HG03565 (cell line): ENCODE measurements around the gene SPTA1.

Experiments
- ATAC-seq: cut with Tn5 transposase; IDR thresholded peaks from one replicate; pipeline ENCODE4 v1.9.1; 2021; ENCODE audit warnings: mild to moderate bottlenecking, moderate library complexity; ENCODE audit not compliant: unreplicated experiment

Gene SPTA1

GRCh38 chr1:158577561-158577960 is 109.0 kb downstream of the SPTA1 start:
- ATAC-seq, result no peak

- no peak for ATAC-seq
These were observed 114.3 kb downstream of the SPTA1 start for GRCh38 chr1:158572226-158572625.

GRCh38 chr1:158570480-158570879 is 116.0 kb downstream of the SPTA1 start, which contains the start of gene OR6P1:
OR6P1 (minus strand) TSS chr1:158570580; CDS start chr1:158563604, 6,976 bp downstream.
- no peak for ATAC-seq

GRCh38 chr1:158564608-158565007 is 121.9 kb downstream of the SPTA1 start:
- no peak for ATAC-seq

GRCh38 chr1:158563853-158564252 is 122.7 kb downstream of the SPTA1 start:
- ATAC-seq, result no peak
